H9 (cell line): Measurements from ENCODE around the gene LOXL1. TPM values are rescaled to one million over a fixed set of nuclear protein-coding genes. Genes with fewer than 3 reads are reported as not detected.

ENCODE experiments used
- DNase-seq: peaks from one replicate; pipeline ENCODE4 v3.0.0-alpha.2; 2017
- H2AFZ ChIP-seq: one replicate; pipeline ENCODE4 v1.6.1; 2013; ENCODE audit warnings: mild to moderate bottlenecking, low read length, control low read depth, moderate library complexity
- H2AK5ac ChIP-seq: 2 replicates; pipeline ENCODE4 v1.6.1; 2013; ENCODE audit warnings: low read length, control low read depth, mixed read lengths; ENCODE audit not compliant: insufficient read length
- H2BK120ac ChIP-seq: one replicate; pipeline ENCODE4 v1.6.1; 2013; ENCODE audit warnings: low read depth, mild to moderate bottlenecking, low read length, control low read depth, inconsistent platforms; ENCODE audit not compliant: poor library complexity, severe bottlenecking
- H2BK12ac ChIP-seq: 2 replicates; pipeline ENCODE4 v1.6.1; 2013; ENCODE audit warnings: low read length, control low read depth, mixed read lengths, low read depth; ENCODE audit not compliant: insufficient read length
- H2BK15ac ChIP-seq: 2 replicates; pipeline ENCODE4 v1.6.1; 2013; ENCODE audit warnings: low read depth, low read length, control low read depth
- H2BK20ac ChIP-seq: one replicate; pipeline ENCODE4 v1.6.1; 2013; ENCODE audit warnings: low read depth, mild to moderate bottlenecking, low read length, control low read depth, inconsistent platforms; ENCODE audit not compliant: poor library complexity, severe bottlenecking
- H2BK5ac ChIP-seq: 2 replicates; pipeline ENCODE4 v1.6.1; 2013; ENCODE audit warnings: low read length, control low read depth, mixed read lengths; ENCODE audit not compliant: insufficient read length
- H3K14ac ChIP-seq: 2 replicates; pipeline ENCODE4 v1.6.1; 2013; ENCODE audit warnings: low read length, control low read depth; ENCODE audit not compliant: insufficient read depth
- H3K18ac ChIP-seq: 2 replicates; pipeline ENCODE4 v1.6.1; 2013; ENCODE audit warnings: low read depth, mild to moderate bottlenecking, mixed read lengths, low read length, control low read depth; ENCODE audit not compliant: insufficient read length
- H3K23ac ChIP-seq: 2 replicates; pipeline ENCODE4 v1.6.1; 2013; ENCODE audit warnings: low read length, control low read depth, mixed read lengths, low read depth; ENCODE audit not compliant: insufficient read length
- H3K23me2 ChIP-seq: 2 replicates; pipeline ENCODE4 v1.6.1; 2013; ENCODE audit warnings: low read depth, mild to moderate bottlenecking, mixed read lengths, low read length, control low read depth; ENCODE audit not compliant: insufficient read length, poor library complexity, severe bottlenecking
- H3K27ac ChIP-seq: 2 replicates; pipeline ENCODE4 v1.5.1; 2013; ENCODE audit warnings: low read length, control low read depth, mixed read lengths, low read depth; ENCODE audit not compliant: insufficient read length
- H3K27me3 ChIP-seq: 2 replicates; pipeline ENCODE4 v1.6.1; 2013; ENCODE audit warnings: low read length, control low read depth, inconsistent platforms; ENCODE audit not compliant: insufficient read depth
- H3K4ac ChIP-seq: 2 replicates; pipeline ENCODE4 v1.6.1; 2013; ENCODE audit warnings: low read depth, mild to moderate bottlenecking, control low read depth, inconsistent platforms, low read length, moderate library complexity
- H3K4me1 ChIP-seq: 2 replicates; pipeline ENCODE4 v1.6.1; 2013; ENCODE audit warnings: low read length, control low read depth, inconsistent platforms; ENCODE audit not compliant: insufficient read depth
- H3K4me2 ChIP-seq: 2 replicates; pipeline ENCODE4 v1.6.1; 2013; ENCODE audit warnings: low read length, control low read depth, mixed read lengths; ENCODE audit not compliant: insufficient read length, insufficient read depth
- H3K56ac ChIP-seq: 2 replicates; pipeline ENCODE4 v1.6.1; 2013; ENCODE audit warnings: low read depth, mild to moderate bottlenecking, mixed read lengths, low read length, control low read depth; ENCODE audit not compliant: insufficient read length
- H3K79me1 ChIP-seq: 2 replicates; pipeline ENCODE4 v1.6.1; 2013; ENCODE audit warnings: low read depth, mild to moderate bottlenecking, moderate library complexity, low read length, control low read depth, inconsistent platforms; ENCODE audit not compliant: insufficient read depth, poor library complexity, severe bottlenecking
- H3K79me2 ChIP-seq: 2 replicates; pipeline ENCODE4 v1.6.1; 2013; ENCODE audit warnings: low read length, control low read depth, inconsistent platforms; ENCODE audit not compliant: insufficient read depth
- H3K9ac ChIP-seq: 2 replicates; pipeline ENCODE4 v1.6.1; 2013; ENCODE audit warnings: low read length, control low read depth, mixed read lengths; ENCODE audit not compliant: insufficient read length; ENCODE audit errors: extremely low read depth
- H3K9me3 ChIP-seq: one replicate; pipeline ENCODE4 v1.6.1; 2013; ENCODE audit warnings: low read depth, low read length, inconsistent platforms; ENCODE audit not compliant: control insufficient read depth
- H3T11ph ChIP-seq: one replicate; pipeline ENCODE4 v1.6.1; 2013; ENCODE audit warnings: mild to moderate bottlenecking, low read length, control low read depth, inconsistent platforms
- H4K20me1 ChIP-seq: one replicate; pipeline ENCODE4 v1.6.1; 2013; ENCODE audit not compliant: control insufficient read depth, insufficient read length, insufficient read depth
- H4K5ac ChIP-seq: 2 replicates; pipeline ENCODE4 v1.6.1; 2013; ENCODE audit warnings: low read depth, mild to moderate bottlenecking, mixed read lengths, low read length, control low read depth; ENCODE audit not compliant: insufficient read length
- H4K8ac ChIP-seq: replicated peaks from 2 replicates; pipeline ENCODE4 v1.6.1; 2013; ENCODE audit warnings: low read length, control low read depth, mixed read lengths, low read depth; ENCODE audit not compliant: insufficient read length
- H4K91ac ChIP-seq: 2 replicates; pipeline ENCODE4 v1.6.1; 2013; ENCODE audit warnings: low read depth, mild to moderate bottlenecking, moderate library complexity, mixed read lengths, low read length, control low read depth; ENCODE audit not compliant: insufficient read length
- H3K27ac Mint-ChIP-seq, 3 experiments: 2 replicates in 2 of 3; 3 replicates in 1 of 3; pipeline ENCODE4 v1.8.0; 2020 to 2021; ENCODE audit warnings: mixed read lengths in 3 of 3, mild to moderate bottlenecking in 1 of 3, moderate library complexity in 1 of 3
- H3K27me3 Mint-ChIP-seq: 2 replicates; pipeline ENCODE4 v1.8.0; 2021; ENCODE audit warnings: low read depth, mild to moderate bottlenecking, moderate library complexity, mixed read lengths
- H3K36me3 Mint-ChIP-seq, 3 experiments: 2 replicates in 2 of 3; 3 replicates in 1 of 3; pipeline ENCODE4 v1.8.0; 2020 to 2021; ENCODE audit warnings: low read depth in 3 of 3, mixed read lengths in 3 of 3; ENCODE audit not compliant: insufficient read depth in 1 of 3
- H3K4me1 Mint-ChIP-seq, 2 experiments: 2 replicates each; pipeline ENCODE4 v1.8.0; 2020; ENCODE audit warnings: mixed read lengths in 2 of 2
- H3K4me3 Mint-ChIP-seq, 2 experiments: 2 replicates in 1 of 2; 3 replicates in 1 of 2; pipeline ENCODE4 v1.8.0; 2020 to 2021; ENCODE audit warnings: mild to moderate bottlenecking in 2 of 2, mixed read lengths in 2 of 2, moderate library complexity in 1 of 2
- H3K9me3 Mint-ChIP-seq, 2 experiments: 2 replicates in 1 of 2; 3 replicates in 1 of 2; pipeline ENCODE4 v1.8.0; 2020; ENCODE audit warnings: mild to moderate bottlenecking in 2 of 2, mixed read lengths in 2 of 2, moderate library complexity in 1 of 2
- CTCF ChIP-seq: fragments of 200-600 bp; sonication (generic); conservative IDR thresholded peaks from 3 replicates; pipeline ENCODE4 v1.8.0; 2021; ENCODE audit warnings: antibody characterized with exemption, mild to moderate bottlenecking
- WGBS: extraction: QIAGEN DNeasy Blood & Tissue Kit; methylation state at CpG from one replicate; pipeline ENCODE4 v1.1.7; 2013; ENCODE audit warnings: missing lambda C conversion rate, low lambda C conversion rate, mixed read lengths; ENCODE audit not compliant: insufficient read length; ENCODE audit errors: extremely low coverage; 5-methylcytosine and 5-hydroxymethylcytosine counted together
- total RNA-seq: library from RNA; stranded (reverse); gene quantifications from 2 replicates; pipeline ENCODE4 v1.2.1, GENCODE V29; 2021

LOXL1 gene
- total RNA-seq, 1 experiment from 2014 or later: 9.1 TPM

GRCh38 chr15:73907035-73907408 lies 19.2 kb upstream of the LOXL1 start:
- H4K8ac ChIP-seq: no peak overlapping the region
- peaks cover 20% of the 10 kb centered on the region in 2 experiments for H3K4me1 Mint-ChIP-seq
- no peak overlapping the region for H3K27ac Mint-ChIP-seq
- H3K56ac ChIP-seq: no peak overlapping the region
- WGBS: no CpG with 5 or more reads among the region's 2 CpGs
- no peak overlapping the region for H3K4ac ChIP-seq
- no peak overlapping the region for H2BK20ac ChIP-seq
- H4K91ac ChIP-seq: no peak overlapping the region
- H3K4me2 ChIP-seq: no peak overlapping the region
- no peaks in the 10 kb centered on the region for H3K79me1 ChIP-seq
- no peaks in the 10 kb centered on the region for H4K20me1 ChIP-seq
- H2BK15ac ChIP-seq: no peak overlapping the region
- no peak overlapping the region for H2AK5ac ChIP-seq
- H3K27ac ChIP-seq: no peak overlapping the region
- H2BK5ac ChIP-seq: no peak overlapping the region
- no peak overlapping the region for H4K5ac ChIP-seq
- no peak overlapping the region for H2AFZ ChIP-seq
- H3K4me1 ChIP-seq: no peaks in the 10 kb centered on the region; the same call in 1 of the 2 replicates
- no peak overlapping the region for H2BK12ac ChIP-seq
- no peak overlapping the region for H3K4me3 Mint-ChIP-seq
- no peak for DNase-seq
- H2BK120ac ChIP-seq: no peak overlapping the region
- peaks cover 3% of the 10 kb centered on the region for H3K27me3 Mint-ChIP-seq
- H3K23ac ChIP-seq: no peak overlapping the region
- H3K14ac ChIP-seq: no peak overlapping the region
- no peaks in the 10 kb centered on the region; a peak in 1 of 7 replicates for H3K36me3 Mint-ChIP-seq
- no peak overlapping the region for H3T11ph ChIP-seq
- H3K27me3 ChIP-seq: no peaks in the 10 kb centered on the region
- TF ChIP-seq CTCF: no peak
- H3K18ac ChIP-seq: no peak overlapping the region
- H3K23me2 ChIP-seq: no peaks in the 10 kb centered on the region
- H3K9me3 Mint-ChIP-seq: no peaks in the 10 kb centered on the region
- H3K79me2 ChIP-seq: no peaks in the 10 kb centered on the region
- no peak overlapping the region for H3K9ac ChIP-seq
- no peaks in the 10 kb centered on the region for H3K9me3 ChIP-seq
